ENCODE results near the gene OSBP2.

OSBP2 gene

DNA sequence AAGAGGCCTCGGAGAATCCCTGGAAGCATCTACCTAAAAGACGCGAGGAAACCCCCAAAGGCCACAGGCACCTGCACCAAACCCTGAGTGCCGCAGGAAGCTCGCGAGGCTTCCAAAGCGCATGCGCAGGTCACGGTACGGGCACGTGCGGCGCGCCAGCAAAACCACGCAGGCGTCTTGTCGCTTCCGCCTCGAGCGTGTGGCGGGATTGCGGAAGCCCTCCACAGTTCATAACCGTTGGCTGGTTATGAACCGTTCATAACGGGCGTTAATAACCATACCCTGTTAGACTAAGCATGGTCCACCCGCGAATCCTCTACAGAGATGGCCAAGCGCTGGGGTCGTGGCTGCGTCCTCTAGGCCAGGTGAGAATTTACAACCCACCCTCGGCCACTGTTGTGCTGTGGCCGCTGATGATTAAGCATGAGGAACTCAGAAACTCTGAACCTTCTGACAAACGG, 227.5 kb downstream of the OSBP2 start:
- POLR2A ChIA-PET = interaction anchor here (0.6 to 0.8 kb wide), 3 partner anchors 18 to 188 kb away, joined by 3 to 11 read pairs (median 3); no protein-coding TSS in a partner anchor
- TF ChIP-seq, protein P1, sequence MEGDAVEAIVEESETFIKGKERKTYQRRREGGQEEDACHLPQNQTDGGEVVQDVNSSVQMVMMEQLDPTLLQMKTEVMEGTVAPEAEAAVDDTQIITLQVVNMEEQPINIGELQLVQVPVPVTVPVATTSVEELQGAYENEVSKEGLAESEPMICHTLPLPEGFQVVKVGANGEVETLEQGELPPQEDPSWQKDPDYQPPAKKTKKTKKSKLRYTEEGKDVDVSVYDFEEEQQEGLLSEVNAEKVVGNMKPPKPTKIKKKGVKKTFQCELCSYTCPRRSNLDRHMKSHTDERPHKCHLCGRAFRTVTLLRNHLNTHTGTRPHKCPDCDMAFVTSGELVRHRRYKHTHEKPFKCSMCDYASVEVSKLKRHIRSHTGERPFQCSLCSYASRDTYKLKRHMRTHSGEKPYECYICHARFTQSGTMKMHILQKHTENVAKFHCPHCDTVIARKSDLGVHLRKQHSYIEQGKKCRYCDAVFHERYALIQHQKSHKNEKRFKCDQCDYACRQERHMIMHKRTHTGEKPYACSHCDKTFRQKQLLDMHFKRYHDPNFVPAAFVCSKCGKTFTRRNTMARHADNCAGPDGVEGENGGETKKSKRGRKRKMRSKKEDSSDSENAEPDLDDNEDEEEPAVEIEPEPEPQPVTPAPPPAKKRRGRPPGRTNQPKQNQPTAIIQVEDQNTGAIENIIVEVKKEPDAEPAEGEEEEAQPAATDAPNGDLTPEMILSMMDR (IDR thresholded peaks at IDR 0.05; ENCODE audit: control extremely low read depth, extremely low read depth, low read depth, missing control alignments) = no peak
- peak; percentile 85 for DNase-seq (ENCODE audit: extremely low spot score)
- CTCF ChIA-PET = interaction anchor here (0.7 to 7.5 kb wide), 8 partner anchors 9 to 351 kb away, joined by 3 to 52 read pairs (median 4); no protein-coding TSS in a partner anchor

DNA sequence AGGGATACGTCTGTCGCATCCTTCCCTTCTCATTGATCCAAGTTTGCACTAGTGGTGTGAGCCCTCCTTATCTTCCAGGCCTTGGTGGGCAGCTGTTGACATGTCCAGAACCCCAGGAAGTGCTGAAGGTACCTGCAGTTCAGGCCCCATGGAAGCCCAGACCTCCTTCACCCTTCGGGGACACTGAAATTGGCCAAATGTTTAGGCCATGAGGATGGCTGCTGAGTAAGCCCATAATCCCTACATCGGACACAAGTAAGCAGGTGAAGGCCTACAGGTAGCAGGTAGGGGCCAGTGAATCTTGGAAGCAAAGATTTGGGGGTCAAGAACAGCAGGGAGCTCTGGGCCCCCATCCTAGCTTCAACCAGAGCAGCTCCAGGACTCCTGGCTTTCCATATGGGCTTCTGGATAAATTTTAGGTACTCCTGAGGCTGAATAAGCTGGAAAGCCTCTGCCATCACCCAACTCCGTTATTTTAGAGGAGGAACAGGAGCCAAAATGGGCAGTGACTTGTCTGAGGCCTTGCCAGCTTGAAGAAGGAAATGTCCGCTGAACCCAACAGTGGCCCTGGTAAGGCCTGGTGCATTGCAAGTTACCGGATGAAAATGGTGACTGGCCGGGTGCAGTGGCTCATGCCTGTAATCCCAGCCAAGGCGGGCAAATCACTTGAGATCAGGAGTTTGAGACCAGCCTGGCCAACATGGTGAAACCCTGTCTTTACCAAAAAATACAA, 228.7 kb downstream of the OSBP2 start:
- no peak for DNase-seq (ENCODE audit: extremely low spot score)
- TF ChIP-seq, protein P1 (IDR thresholded peaks at IDR 0.05; ENCODE audit: control extremely low read depth, extremely low read depth, low read depth, missing control alignments) = no peak
- ChIA-PET POLR2A (no interaction called here), CTCF (interaction anchor here (1.3 to 7.5 kb wide), 4 partner anchors 161 to 635 kb away, joined by 3 to 52 read pairs (median 4); no protein-coding TSS in a partner anchor)

DNA sequence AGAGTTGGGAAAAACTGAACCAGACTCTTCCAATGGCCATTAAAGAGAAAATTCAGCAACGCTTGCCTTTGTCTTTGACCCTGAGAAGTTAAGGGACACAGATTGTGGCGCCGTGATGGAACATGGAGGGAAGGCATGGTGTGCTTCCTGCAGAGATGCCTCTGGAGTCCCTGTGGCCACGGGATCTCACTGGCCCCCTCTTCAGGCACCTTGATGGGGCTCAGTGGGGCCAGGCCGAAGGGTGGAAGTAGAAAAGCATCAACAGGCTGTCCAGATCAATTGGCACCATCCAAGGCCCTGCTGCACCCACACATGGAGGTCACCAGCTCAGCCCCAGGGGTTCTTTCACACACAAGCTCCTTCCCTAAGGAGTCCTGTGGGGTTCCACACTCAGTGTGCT, 231.0 kb downstream of the OSBP2 start:
- POLR2A ChIA-PET = no interaction called here
- no peak for DNase-seq (ENCODE audit: extremely low spot score)
- CTCF ChIA-PET = interaction anchor here (1.2 to 1.6 kb wide), 3 partner anchors 9 to 160 kb away, joined by 3 to 4 read pairs (median 3); no protein-coding TSS in a partner anchor
- TF ChIP-seq, protein P1 (IDR thresholded peaks at IDR 0.05; ENCODE audit: control extremely low read depth, extremely low read depth, low read depth, missing control alignments) = no peak

DNA sequence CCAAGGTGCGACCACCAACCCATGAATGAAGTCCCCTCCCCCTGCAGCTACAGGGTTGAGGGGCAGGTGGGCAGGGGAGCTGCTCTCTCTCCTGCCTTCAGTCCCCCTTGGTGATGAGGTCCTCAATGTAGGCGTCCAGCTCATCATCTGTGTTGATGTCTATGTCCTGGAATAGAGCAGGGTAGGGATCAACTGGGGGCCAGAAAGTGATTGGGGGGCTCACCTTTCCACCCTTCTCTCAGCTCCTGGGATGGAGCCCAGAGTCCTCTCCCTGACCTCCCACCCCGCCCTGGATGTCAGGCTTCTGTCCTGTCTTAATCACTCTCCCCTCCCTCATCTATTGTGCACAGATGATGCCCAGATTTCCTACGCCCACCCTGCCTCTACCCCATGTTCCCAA, 232.0 kb downstream of the OSBP2 start:
- TF ChIP-seq, protein P1 (IDR thresholded peaks at IDR 0.05; ENCODE audit: control extremely low read depth, extremely low read depth, low read depth, missing control alignments) = no peak
- ChIA-PET POLR2A (no interaction called here), CTCF (interaction anchor here (1.2 to 1.3 kb wide), 2 partner anchors 10 to 159 kb away, joined by 3 read pairs; no protein-coding TSS in a partner anchor)
- no peak for DNase-seq (ENCODE audit: extremely low spot score)

DNA sequence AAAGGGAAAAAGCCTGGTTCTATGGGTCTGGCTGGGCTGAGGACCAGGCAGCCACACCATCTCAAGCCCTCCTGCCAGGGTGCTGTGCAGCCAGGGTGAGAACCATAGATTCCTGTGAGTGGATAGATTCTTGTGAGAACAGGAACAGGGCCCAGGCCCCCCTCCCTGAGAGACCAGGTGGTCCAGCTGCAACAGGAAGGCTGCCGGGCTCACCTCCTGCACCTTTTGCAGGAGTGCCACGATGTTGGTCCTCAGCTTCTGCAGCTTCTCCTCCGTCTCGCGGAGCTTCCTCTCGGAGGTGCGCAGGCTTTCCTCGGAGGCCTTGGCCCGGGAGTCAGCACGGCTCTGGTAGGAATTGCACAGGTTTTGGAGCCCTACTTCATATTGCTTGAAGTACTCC, 233.1 kb downstream of the OSBP2 start:
- ChIA-PET POLR2A (no interaction called here), CTCF (no interaction called here)
- DNase-seq (ENCODE audit: extremely low spot score) = no peak
- TF ChIP-seq, protein P1 (IDR thresholded peaks at IDR 0.05; ENCODE audit: control extremely low read depth, extremely low read depth, low read depth, missing control alignments) = no peak

DNA sequence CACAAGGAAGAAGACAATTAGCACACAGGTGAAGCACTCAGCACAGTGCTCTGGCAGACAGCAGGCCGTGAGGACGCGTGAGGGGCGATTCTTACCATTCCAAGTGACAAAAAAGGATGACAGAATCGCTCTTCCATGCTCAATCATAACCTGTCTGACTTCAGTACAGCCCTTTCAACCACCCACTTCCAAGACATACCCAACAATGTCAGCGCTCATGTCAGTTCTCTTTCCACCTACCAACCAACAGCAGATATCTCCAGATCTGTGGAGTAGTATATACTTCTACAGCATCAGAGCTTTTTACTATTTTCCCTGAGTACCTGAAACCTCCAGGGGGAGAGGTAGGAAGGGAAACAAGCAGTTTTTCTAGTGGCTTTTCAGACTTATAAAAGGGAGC, 233.7 kb downstream of the OSBP2 start:
- CTCF ChIA-PET = no interaction called here
- no peak for DNase-seq (ENCODE audit: extremely low spot score)
- POLR2A ChIA-PET = no interaction called here
- TF ChIP-seq, protein P1 (IDR thresholded peaks at IDR 0.05; ENCODE audit: control extremely low read depth, extremely low read depth, low read depth, missing control alignments) = no peak

All from GM10248 (cell line).